CD4-positive, alpha-beta T cell treated with Interleukin-6 at 100 ng/mL for 8 hours (primary cell): Measurements from ENCODE around the gene DOK1.

Experiments used
- DNase-seq: peaks from one replicate; pipeline ENCODE4 v3.0.0-alpha.2; 2020; ENCODE audit warnings: mixed read lengths, low spot score

Gene DOK1

DNA sequence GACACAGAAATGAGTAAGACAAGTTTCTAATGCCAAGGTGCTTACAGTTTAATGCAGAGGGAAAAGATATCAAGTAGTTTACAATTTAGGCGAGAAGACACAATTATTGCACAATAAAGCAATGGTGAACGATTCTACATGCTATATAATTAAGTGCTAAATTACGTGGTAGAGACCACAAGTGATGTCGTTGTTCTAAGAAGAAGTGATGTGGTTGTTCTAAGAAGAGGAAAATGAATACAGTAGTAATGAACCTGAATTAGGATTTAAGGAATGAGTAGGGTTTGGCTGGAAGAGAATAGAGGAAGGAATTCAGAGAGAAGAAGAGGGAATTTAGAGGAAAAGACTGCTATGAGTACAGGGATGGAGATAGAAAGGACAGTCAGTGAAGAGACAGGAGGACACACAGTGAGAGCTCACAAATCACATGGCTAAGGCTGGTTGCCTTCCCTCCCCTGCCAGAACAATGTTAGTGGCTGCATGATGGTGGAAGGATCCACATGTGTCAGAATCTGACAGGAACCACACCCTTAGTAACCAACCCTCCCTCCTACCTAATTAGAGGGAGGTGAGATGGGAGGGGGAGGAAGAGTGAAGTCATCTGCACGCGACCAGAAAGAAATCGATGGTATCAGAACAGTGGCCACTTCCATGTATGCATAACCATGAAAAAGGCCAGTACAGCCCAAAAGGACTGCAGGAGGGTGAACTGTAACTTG lies 48.9 kb downstream of the DOK1 start:
- DNase-seq, result no peak

GRCh38 chr2:74606927-74607326 lies 52.4 kb downstream of the DOK1 start:
- DNase-seq, result no peak
